ENCODE measurements around the gene ARPC1B. TPM values are rescaled to one million over a fixed set of nuclear protein-coding genes. Genes with fewer than 3 reads are reported as not detected.

ARPC1B gene
- total and polyA plus RNA-seq, 9 of the 15 experiments (the other 6 are each of a cell fraction or from before 2014, with no cell fraction given): 6.7 to 357 (median 211) TPM

DNA sequence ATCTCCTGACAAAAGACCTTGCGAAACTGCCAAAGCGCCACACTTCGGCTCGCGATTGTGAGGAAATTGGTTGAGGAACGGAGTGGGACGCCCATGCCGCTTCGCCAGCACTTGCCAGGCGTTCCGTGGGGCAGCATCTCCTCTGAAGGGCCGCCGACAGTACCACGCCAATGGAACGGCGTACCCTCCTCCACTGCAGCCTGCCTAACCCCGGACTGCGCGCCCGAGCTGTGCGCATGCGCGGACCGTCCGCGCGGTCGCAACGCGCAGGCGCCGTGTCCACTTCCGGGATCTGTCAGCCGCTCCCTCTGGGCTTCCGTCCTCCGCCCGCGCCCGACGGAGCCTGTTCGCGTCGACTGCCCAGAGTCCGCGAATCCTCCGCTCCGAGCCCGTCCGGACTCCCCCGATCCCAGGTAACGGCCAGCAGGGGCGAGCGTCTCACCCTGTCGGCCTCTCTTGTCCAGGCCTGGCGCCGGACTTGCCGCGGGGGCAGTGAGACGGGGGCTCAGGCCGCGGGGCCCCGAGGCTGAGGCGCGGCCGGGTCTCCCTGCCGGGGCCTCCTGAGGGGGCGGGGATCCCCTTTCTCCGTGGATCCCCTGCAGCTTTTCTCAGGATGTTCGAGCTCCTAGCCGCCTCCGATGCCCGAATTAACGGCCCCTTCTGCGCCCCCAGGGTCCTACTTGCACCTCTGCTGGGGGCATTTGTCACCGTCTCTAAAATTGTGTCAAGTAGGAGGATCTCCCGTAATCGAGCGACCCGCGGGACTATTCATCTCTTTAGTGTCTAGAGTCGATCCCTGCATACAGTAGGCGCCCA lies 48.7 kb upstream of the ARPC1B start, which contains the start of gene ARPC1A (continued):
- TF ChIP-seq, protein P1, sequence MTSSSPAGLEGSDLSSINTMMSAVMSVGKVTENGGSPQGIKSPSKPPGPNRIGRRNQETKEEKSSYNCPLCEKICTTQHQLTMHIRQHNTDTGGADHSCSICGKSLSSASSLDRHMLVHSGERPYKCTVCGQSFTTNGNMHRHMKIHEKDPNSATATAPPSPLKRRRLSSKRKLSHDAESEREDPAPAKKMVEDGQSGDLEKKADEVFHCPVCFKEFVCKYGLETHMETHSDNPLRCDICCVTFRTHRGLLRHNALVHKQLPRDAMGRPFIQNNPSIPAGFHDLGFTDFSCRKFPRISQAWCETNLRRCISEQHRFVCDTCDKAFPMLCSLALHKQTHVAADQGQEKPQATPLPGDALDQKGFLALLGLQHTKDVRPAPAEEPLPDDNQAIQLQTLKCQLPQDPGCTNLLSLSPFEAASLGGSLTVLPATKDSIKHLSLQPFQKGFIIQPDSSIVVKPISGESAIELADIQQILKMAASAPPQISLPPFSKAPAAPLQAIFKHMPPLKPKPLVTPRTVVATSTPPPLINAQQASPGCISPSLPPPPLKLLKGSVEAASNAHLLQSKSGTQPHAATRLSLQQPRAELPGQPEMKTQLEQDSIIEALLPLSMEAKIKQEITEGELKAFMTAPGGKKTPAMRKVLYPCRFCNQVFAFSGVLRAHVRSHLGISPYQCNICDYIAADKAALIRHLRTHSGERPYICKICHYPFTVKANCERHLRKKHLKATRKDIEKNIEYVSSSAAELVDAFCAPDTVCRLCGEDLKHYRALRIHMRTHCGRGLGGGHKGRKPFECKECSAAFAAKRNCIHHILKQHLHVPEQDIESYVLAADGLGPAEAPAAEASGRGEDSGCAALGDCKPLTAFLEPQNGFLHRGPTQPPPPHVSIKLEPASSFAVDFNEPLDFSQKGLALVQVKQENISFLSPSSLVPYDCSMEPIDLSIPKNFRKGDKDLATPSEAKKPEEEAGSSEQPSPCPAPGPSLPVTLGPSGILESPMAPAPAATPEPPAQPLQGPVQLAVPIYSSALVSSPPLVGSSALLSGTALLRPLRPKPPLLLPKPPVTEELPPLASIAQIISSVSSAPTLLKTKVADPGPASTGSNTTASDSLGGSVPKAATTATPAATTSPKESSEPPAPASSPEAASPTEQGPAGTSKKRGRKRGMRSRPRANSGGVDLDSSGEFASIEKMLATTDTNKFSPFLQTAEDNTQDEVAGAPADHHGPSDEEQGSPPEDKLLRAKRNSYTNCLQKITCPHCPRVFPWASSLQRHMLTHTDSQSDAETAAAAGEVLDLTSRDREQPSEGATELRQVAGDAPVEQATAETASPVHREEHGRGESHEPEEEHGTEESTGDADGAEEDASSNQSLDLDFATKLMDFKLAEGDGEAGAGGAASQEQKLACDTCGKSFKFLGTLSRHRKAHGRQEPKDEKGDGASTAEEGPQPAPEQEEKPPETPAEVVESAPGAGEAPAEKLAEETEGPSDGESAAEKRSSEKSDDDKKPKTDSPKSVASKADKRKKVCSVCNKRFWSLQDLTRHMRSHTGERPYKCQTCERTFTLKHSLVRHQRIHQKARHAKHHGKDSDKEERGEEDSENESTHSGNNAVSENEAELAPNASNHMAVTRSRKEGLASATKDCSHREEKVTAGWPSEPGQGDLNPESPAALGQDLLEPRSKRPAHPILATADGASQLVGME (CRISPR knock-in tag; IDR thresholded peaks at IDR 0.05): no peak
- TF ChIP-seq ZNF644 (tag; IDR thresholded peaks at IDR 0.05; ENCODE audit: low read depth) (no peak), RBM34 (IDR thresholded peaks at IDR 0.05; ENCODE audit: borderline replicate concordance, insufficient read depth, low read length) (peak; percentile 69; the same call in 1 of the 2 replicates), CBFA2T2 (conservative IDR thresholded peaks at IDR 0.05) (no peak), MTA2 (IDR thresholded peaks at IDR 0.05; ENCODE audit: low read depth) (no peak), RFX7 (CRISPR knock-in tag; IDR thresholded peaks at IDR 0.05) (no peak), ZNF77 (CRISPR knock-in tag; IDR thresholded peaks at IDR 0.05) (no peak), SMARCC2 (IDR thresholded peaks at IDR 0.05; ENCODE audit: low read depth) (peak; percentile 41; the same call in 1 of the 2 replicates), TRIM28 (IDR thresholded peaks at IDR 0.05) (0 out of 2 replicates have a peak, but pooled peaks have one; percentile 17), MECOM (CRISPR knock-in tag; IDR thresholded peaks at IDR 0.05) (no peak), HIVEP1 (CRISPR knock-in tag; IDR thresholded peaks at IDR 0.05) (0 out of 2 replicates have a peak, but pooled peaks have one; percentile 44), PHB2 (IDR thresholded peaks at IDR 0.05; ENCODE audit: low read depth) (no peak), ZNF695 (CRISPR knock-in tag; IDR thresholded peaks at IDR 0.05) (no peak), HDAC8 (tag; IDR thresholded peaks at IDR 0.05) (no peak), SIX5 (IDR thresholded peaks at IDR 0.05; ENCODE audit: borderline replicate concordance in 1 of 2, insufficient read depth in 1 of 2, low read depth in 1 of 2, low read length in 2 of 2) (no peak; a peak in 1 of 4 replicates), HMG20A (CRISPR knock-in tag; conservative IDR thresholded peaks at IDR 0.05) (no peak)
- TF ChIP-seq, protein P2, sequence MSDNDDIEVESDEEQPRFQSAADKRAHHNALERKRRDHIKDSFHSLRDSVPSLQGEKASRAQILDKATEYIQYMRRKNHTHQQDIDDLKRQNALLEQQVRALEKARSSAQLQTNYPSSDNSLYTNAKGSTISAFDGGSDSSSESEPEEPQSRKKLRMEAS (CRISPR knock-in tag; IDR thresholded peaks at IDR 0.05): peak; percentile 38; the same call in 1 of the 2 replicates
- TF ChIP-seq, protein P3, sequence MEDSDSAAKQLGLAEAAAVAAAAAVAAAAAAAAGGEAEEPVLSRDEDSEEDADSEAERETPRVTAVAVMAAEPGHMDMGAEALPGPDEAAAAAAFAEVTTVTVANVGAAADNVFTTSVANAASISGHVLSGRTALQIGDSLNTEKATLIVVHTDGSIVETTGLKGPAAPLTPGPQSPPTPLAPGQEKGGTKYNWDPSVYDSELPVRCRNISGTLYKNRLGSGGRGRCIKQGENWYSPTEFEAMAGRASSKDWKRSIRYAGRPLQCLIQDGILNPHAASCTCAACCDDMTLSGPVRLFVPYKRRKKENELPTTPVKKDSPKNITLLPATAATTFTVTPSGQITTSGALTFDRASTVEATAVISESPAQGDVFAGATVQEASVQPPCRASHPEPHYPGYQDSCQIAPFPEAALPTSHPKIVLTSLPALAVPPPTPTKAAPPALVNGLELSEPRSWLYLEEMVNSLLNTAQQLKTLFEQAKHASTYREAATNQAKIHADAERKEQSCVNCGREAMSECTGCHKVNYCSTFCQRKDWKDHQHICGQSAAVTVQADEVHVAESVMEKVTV (CRISPR knock-in tag; IDR thresholded peaks at IDR 0.05): peak; percentile 78
- TF ChIP-seq, protein P4, sequence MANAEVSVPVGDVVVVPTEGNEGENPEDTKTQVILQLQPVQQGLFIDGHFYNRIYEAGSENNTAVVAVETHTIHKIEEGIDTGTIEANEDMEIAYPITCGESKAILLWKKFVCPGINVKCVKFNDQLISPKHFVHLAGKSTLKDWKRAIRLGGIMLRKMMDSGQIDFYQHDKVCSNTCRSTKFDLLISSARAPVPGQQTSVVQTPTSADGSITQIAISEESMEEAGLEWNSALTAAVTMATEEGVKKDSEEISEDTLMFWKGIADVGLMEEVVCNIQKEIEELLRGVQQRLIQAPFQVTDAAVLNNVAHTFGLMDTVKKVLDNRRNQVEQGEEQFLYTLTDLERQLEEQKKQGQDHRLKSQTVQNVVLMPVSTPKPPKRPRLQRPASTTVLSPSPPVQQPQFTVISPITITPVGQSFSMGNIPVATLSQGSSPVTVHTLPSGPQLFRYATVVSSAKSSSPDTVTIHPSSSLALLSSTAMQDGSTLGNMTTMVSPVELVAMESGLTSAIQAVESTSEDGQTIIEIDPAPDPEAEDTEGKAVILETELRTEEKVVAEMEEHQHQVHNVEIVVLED (CRISPR knock-in tag; IDR thresholded peaks at IDR 0.05): peak; percentile 51

All from K562 (cell line).